GM19099 (cell line): ENCODE results near the gene SLC9A1.

Experiments
- POLR2A ChIP-seq: IDR thresholded peaks from 3 replicates; pipeline ENCODE4 v1.6.1; 2011; ENCODE audit warnings: low read depth; ENCODE audit not compliant: insufficient read length; ENCODE audit errors: extremely low read depth

Gene SLC9A1

DNA sequence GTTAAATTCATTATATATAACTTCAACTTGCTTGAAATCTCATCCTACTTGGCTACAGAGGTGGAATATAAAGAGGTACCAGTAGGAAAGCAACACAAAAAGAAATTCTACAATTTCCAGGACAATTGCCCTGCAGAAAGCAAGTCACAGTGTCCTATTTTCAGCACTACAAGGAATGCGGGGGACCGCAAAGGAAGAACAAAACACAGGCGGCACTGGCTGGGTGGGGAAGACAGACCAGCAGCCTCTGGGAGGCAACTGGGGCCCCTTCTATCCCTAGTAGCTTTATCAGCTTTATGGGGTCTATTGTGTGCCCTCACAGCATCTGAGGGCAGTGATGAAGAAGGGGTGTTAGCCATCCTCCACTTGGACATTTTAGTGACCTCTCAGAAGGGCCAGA, 30.5 kb downstream of the SLC9A1 start:
- TF ChIP-seq POLR2A: no peak

DNA sequence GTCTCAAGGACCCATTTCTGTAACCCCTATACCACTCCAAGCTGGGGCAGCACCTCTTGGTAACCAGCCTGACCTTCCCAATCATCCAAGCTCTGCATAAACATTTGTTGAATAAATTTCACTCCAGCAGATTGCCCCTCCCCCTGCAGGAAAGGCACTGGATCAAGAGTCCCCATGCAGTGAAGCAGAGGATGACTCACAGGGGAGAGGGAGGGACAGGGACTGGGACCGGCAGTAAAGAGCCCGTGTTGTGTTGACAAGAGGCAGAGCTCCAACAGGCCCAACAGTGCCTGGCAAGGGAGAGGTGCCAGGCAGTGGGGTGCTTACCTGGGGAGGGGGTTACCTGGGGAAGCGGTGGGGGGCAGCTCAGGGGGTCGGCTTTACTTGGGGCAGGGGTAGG, 32.3 kb downstream of the SLC9A1 start:
- no peak for TF ChIP-seq POLR2A

- no peak for TF ChIP-seq POLR2A
Measured at GRCh38 chr1:27120854-27121253, 34.1 kb downstream of the SLC9A1 start.

- no peak for TF ChIP-seq POLR2A
Measured at GRCh38 chr1:27118440-27118689, 36.6 kb downstream of the SLC9A1 start.

GRCh38 chr1:27117733-27118439, 37.0 kb downstream of the SLC9A1 start:
- TF ChIP-seq POLR2A: no peak

DNA sequence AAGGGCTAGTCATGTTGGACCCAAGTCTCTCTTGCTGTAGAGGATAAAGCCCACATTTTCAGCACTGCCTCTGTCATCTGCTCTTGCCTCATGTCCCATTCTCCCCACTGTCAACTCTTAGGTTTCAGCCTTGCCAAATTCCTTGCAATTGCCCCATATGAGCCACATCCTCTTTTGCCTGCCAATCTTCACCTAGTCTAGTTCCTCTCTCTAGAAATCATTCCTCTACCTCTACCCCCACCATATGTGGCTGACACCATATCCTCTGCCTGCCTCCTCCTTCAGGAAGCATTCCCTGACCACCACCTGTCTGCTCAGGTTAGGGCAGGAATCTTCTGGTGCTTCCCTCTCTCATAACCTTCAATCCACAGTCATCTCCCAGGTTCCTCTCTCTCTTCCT, 38.2 kb downstream of the SLC9A1 start:
- no peak for TF ChIP-seq POLR2A

DNA sequence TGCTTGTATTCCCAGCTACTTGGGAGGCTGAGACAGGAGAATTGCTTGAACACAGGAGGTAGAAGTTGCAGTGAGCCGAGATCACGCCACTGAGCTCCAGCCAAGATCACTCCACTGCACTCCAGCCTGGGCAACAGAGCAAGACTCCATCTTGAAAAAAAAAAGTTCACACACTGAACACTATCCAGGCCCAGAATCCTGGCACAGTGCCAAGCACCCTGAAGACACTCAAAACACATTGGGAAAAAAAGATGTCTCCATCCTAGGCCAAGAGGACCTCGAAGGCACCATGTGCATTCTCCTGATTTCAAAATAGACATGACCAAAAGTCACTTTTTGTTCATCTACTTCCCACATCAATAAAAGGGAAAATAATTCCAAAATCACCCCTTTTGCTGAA, 38.7 kb downstream of the SLC9A1 start:
- no peak for TF ChIP-seq POLR2A

- TF ChIP-seq POLR2A: no peak
Measured at GRCh38 chr1:27114546-27114945, 40.4 kb downstream of the SLC9A1 start.

GRCh38 chr1:27113861-27114260, 41.1 kb downstream of the SLC9A1 start:
- no peak for TF ChIP-seq POLR2A

DNA sequence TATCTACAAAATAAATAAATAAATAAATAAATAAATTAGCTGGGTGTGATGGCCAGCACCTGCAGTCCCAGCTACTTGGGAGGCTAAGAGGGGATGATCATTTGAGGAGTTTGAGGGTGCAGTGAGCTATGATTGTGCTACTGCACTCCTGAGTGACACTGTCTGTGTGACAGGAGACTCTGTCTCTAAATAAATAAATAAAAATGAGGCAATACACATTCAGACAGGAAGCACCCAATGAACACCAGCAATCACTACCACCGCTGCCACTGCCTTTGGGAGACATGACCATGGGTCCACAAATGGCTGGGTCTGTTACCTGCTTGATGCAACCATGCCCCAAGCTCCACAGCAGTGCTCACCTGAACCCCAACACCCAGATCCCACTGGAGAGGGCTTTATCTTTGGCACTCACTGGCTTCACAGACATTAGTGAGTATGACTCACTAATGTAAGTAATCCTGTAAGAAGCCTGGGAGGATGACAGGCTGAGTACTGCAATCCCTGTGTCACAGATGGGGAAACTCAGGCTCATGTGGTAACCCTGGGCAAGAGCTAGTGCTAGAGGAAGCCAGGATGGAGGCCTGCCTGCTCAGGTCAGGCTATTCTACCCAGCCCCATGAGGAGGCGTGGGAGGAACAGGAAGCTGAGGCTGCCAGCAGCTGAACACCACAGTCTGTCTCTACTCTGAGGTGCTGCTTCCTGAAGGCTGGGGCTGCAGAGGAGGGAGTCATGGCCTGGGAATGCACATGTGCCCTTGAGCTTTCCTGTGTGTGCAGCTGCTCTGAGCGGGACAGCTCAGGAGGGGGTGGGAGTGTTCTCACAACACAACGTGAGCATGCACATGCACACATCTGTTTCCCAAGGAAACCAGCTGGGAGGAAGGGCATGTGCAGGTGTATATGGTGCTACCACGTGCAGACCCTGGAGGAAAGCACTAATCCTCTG, 43.0 kb downstream of the SLC9A1 start:
- no peak for TF ChIP-seq POLR2A

- TF ChIP-seq POLR2A: no peak
Measured at GRCh38 chr1:27109103-27109822, 45.7 kb downstream of the SLC9A1 start.

GRCh38 chr1:27108588-27108987, 46.3 kb downstream of the SLC9A1 start:
- TF ChIP-seq POLR2A: no peak

GRCh38 chr1:27106561-27107323, 48.2 kb downstream of the SLC9A1 start:
- no peak for TF ChIP-seq POLR2A

GRCh38 chr1:27105018-27105417, 49.9 kb downstream of the SLC9A1 start:
- no peak for TF ChIP-seq POLR2A

GRCh38 chr1:27103498-27103897, 51.4 kb downstream of the SLC9A1 start:
- no peak for TF ChIP-seq POLR2A

DNA sequence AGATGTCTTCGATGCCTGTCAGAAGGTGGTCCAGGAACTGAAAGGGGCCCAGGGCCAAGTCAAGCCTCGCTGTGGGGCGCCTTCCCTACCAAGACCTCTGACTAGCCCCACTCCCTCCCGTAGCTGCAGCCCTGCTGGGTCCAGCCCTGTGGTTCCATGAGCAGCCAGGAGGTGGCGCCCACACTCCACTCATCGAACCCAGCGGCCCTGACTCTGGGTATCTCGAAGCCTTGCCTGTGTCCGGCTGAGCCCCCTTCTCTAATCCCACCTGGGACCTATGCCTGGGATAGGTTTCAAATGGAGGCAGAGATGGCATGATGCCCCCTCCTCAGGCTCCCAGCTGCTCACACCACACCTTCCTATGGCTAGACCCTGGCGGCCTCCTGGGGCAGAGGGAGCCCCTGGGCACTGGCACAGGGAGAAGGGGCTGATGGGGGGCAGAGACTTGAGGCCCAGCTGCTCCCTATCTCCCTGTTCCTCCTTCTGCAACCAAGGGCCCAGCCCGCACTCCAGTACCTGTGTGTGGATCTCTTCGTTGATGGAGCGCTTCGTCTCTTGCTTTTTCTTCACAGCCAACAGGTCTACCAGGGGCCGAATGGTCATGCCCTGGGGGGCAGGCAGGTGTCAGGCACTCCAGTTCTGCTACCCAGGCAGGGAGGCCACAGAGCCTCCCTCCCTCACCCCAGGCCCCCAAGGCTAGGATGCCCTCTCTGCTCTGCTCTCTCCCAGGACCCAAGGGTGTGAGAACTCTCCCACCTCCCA, 52.0 kb downstream of the SLC9A1 start:
- TF ChIP-seq POLR2A: no peak
